GM12801 (cell line): ENCODE data around the gene SF3B6.

ENCODE experiments used
- TF ChIP-seq, protein P1 (sequence below): IDR thresholded peaks from one replicate; pipeline ENCODE4 v1.5.1; 2011; ENCODE audit warnings: control low read depth; ENCODE audit not compliant: insufficient read length; ENCODE audit errors: extremely low read depth

SF3B6 gene

DNA sequence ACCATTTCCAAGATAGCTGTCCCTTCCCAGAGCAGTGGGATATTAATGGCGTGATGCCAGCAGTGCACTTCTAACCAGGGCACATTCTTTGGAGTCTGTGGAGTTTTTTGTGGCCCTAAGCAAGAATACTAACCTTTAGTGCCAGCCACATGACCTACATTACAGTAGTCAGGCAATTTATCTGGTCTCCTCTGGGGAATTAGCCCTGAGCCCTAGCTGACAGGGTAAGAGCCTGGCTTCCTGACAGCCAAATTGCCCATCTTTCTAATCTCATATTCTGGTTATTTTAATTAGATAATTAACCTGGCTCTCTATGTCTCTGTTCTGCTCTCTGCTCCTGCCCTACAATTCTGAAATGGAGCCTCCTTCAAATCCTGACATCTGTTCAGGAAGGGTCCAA is 41.8 kb upstream of the SF3B6 start:
- TF ChIP-seq, protein P1, sequence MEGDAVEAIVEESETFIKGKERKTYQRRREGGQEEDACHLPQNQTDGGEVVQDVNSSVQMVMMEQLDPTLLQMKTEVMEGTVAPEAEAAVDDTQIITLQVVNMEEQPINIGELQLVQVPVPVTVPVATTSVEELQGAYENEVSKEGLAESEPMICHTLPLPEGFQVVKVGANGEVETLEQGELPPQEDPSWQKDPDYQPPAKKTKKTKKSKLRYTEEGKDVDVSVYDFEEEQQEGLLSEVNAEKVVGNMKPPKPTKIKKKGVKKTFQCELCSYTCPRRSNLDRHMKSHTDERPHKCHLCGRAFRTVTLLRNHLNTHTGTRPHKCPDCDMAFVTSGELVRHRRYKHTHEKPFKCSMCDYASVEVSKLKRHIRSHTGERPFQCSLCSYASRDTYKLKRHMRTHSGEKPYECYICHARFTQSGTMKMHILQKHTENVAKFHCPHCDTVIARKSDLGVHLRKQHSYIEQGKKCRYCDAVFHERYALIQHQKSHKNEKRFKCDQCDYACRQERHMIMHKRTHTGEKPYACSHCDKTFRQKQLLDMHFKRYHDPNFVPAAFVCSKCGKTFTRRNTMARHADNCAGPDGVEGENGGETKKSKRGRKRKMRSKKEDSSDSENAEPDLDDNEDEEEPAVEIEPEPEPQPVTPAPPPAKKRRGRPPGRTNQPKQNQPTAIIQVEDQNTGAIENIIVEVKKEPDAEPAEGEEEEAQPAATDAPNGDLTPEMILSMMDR = no peak

DNA sequence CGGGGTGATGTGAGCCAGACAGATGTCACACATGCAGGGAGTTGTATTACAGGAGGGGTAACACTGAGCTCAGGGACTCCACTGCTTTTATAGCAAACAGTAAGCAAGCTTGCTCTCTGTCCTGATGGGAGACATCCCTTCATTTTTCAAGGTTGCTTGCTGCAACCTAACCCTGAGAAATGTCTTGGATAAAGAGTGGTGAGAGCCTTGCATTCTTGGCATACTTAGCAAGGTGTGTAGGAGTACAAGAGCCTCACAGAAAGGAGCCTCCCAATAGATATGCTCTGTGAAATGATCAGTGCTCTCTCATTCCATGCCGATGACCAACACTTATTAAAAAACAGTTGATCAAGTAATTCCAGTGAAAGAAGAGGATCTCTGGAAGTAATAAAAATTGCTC is 38.9 kb upstream of the SF3B6 start:
- TF ChIP-seq, protein P1 = no peak

- TF ChIP-seq, protein P1 = no peak
Observed at GRCh38 chr2:24111407-24111901, 35.3 kb upstream of the SF3B6 start.

GRCh38 chr2:24110660-24111303 is 34.7 kb upstream of the SF3B6 start:
- TF ChIP-seq, protein P1 = no peak

GRCh38 chr2:24107336-24107735 is 31.2 kb upstream of the SF3B6 start:
- TF ChIP-seq, protein P1 = no peak

DNA sequence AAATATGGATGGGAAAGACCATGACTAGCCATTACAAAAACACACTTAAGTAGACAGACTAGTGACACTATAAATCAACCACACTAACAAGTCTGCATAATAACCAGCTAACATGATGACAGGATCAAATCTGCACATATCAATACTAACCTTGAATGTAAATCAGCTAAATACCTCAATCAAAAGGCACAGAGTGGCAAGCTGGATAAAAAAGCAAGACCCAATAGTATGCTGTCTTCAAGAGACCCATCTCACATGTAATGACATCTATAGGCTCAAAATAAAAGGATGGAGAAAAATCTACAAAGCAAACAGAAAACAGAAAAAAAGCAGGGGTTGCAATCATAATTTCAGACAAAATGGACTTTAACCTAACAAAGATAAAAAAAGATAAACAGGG is 30.7 kb upstream of the SF3B6 start:
- TF ChIP-seq, protein P1 = no peak

DNA sequence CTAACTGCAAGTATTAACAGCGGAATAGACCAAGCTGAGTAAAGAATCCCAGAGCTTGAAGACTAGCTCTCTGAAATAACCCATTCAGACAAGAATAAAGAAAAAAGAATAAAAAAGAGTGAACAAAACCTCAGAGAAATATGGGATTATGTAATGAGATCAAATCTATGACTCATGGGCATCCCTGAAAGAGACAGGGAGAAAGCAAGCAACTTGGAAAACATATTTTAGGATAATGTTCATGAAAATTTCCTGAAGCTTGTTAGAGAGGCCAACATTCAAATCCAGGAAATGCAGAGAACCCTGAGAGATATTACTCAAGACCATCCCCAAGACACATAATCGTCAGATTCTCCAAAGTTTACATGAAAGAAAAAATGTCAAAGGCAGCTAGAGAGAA is 29.7 kb upstream of the SF3B6 start:
- TF ChIP-seq, protein P1 = no peak

DNA sequence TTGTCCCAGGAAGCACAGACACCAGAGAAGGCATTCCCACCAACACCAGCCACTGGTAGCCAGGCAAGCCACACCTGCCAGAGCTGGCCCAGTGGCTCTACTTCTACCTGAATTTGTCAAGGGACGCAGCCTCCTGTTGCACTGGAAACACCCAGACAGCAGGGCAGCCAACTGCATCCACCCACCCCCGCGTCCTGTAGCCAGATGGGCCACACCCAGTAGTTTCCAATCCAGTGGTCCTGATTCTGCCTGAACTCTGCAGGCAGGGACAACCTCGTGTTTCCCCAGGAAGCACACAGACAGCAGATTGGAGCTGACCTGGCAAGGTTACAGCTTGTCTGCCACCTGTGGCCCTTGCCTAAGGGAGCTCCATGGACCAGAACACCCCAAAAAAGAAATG is 28.8 kb upstream of the SF3B6 start:
- TF ChIP-seq, protein P1 = no peak
